Measurements from ENCODE around the gene EXOC4.

Gene EXOC4

GRCh38 chr7:133706016-133706415 lies 453.1 kb downstream of the EXOC4 start:
- DNase-seq (ENCODE audit: low read depth) = no peak

GRCh38 chr7:133709036-133709880 lies 456.4 kb downstream of the EXOC4 start:
- DNase-seq (ENCODE audit: low read depth) = no peak

DNA sequence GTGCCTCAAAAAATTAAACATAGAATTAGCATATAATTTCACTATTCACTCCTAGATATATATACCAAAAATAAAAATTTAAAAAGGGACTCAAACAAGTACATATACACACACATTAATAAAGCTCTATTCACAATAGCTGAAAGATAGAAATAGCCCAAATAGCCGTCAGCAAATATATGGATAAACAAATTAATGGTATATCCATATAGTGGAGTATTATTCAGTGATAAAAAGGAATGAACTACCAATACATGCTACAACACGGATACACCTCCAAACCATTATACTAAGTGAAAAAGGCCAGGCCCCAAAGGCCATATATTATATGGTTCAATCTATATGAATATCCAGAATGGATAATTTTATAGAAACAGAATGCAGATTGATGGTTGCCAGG lies 459.7 kb downstream of the EXOC4 start:
- no peak for DNase-seq (ENCODE audit: low read depth)

GRCh38 chr7:133714654-133715053 lies 461.8 kb downstream of the EXOC4 start:
- no peak for DNase-seq (ENCODE audit: low read depth)

DNA sequence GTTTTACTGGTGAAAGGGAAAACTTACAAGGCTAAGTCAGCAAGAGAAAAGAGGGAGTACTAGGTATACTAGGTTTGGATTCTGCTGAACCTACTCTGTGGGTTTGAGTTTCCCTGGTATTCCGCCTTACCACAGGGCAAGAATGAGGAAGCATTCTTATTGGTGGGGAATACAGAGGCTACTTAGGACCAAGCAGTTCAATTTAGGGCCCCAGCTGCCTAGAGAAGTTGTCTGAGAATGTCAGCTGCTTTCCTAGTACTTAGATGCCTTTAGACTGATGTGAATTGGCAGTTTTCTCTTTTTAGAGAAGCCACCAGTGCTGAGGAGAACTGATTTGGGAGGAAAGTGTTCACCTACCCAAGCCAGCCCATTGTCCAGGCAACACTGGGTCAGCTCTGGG lies 465.3 kb downstream of the EXOC4 start:
- DNase-seq (ENCODE audit: low read depth) = no peak

DNA sequence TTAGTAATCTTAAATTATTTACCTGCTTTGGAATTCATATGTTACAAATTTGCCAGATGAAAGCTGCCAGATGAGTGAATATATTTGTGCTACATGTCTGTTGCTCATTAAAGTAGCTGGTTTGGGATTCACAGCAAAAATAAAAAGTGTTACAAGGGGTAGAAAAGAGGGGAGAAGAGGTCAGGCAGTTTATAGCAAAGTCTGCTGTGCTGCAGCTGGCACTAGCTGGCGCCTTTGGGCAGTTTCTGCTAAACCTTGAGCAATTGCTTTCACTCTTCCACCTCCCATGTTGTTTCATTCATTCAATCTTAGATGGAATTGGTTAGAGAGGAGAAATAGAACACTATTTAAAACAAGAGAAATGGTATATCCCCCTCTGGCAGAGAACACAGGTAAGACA lies 470.2 kb downstream of the EXOC4 start:
- DNase-seq (ENCODE audit: low read depth) = no peak

- no peak for DNase-seq (ENCODE audit: low read depth)
Observed at GRCh38 chr7:133724148-133724547, 471.3 kb downstream of the EXOC4 start.

DNA sequence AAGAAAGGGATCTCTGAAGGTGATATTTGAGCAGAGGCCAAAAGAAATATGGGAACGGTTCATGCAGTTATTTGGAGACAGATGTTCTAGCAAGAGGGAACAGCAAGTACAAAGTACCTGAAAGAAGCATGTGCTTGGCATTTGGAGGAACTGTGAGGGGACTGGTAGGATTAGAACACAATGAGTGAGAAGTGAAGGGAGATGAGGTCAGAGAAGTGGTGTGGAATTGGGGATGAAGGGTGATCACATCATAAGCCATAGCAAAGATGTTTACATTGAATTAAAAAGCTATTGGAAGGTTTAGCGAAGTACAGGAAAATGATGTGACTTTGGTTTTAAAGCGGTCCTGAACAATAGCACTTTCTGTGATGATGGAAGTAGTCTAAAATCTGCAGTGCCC lies 471.8 kb downstream of the EXOC4 start:
- DNase-seq (ENCODE audit: low read depth) = no peak

DNA sequence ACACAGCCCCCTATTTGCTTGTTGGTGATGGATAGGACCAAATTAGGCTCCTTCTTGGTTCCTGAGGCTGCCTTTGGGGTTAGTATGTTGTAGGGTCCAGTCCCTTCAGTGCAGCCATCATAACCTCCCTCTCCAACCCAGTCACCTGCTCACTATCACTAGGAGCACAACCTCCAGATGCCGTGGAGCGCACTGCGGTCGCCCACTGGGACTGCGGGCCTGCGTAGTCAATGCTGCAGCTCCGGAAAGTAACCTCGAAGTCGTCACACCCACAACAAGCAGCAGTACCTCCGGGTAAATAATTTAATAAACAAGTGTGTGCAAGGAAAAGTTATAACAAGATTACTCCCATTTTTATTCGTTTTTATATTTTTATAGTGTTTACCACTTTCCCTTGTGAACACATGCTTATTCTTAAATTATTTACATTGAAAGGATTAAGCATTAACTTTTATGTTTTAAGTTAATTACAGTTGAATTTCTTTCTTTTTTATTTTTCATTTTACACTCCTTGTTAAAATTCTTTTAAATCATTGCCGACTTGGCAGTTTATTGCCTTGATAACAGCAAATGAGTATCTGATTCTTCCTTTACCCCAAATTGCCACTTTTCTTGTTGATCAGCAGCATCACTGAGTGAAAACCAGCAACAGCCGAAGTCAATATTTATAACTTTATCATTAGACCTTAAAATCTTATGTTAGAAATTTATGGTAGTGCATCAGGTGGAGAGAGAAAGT lies 474.8 kb downstream of the EXOC4 start:
- DNase-seq (ENCODE audit: low read depth) = no peak

DNA sequence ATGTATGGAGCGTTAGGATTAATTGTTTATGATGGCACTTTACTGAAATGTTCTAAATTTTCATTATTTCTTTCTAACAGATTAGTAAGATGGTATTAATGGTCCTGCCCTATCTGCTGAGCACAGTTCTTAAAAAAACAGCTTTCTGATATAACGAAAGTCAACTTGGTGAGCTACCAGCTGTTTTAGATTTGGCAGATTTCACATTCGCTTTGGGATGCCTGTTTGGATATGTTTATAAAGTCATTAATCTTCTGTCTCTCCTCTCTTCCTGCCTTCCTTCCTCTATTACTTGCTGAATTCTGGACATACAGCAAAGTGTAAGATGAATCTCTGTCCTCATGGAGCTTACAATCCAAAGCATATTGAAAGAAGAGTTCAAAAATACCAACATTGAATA lies 477.5 kb downstream of the EXOC4 start:
- no peak for DNase-seq (ENCODE audit: low read depth)

DNA sequence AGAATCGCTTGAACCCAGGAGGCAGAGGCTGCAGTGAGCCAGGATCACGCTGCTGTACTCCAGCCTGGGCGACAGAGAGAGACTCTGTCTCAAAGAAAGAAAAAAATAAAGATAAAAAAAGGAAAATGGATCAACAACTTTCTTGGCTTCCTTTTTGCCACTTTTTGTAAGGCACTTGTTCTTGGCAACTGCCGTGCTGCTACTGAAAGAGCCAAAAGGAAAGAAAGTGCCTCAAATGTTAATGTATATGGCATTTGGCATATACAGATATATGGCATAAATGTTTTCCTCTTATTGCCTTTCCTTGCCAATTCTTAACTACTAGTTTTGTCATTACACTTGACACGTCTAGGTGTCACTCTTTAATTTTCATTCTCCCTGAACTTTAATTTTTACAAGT lies 480.5 kb downstream of the EXOC4 start:
- DNase-seq (ENCODE audit: low read depth) = no peak

DNA sequence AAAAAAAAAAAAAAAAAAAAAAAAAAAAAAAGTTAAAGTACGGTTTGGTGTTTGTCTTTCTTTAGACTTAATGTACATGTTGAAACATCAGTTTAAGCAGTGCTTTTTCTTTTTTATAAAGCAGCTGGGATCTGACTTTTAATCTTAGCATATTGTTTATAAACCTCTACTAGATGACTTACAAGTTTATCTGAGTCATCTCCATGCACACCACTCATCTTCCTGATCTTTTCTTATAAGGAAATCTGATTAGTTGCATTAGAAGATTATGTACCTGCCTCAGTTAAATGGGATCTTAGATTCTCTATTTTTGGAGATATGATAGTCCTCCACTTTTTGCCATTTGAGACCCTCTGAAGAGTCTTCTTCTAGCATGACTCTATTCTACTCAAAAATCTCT lies 482.3 kb downstream of the EXOC4 start:
- DNase-seq (ENCODE audit: low read depth) = peak; percentile 71

DNA sequence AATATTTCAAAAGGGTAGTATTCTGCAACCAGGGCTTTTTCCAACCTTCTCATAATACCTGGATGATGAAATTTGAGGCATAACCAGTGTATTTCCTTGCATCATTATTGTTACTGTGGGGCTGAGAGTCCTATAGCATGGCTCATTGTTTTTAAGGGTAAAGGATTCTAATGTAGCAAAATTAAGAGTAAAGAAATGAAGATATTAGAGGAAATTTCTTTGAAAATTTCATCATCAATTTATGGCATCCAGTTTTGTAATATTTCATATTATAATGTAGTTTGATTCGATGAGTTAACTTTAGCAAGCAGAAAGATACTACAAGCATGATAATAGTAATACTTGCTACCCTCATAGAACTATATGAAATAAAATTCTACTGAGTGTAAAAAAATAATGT lies 486.9 kb downstream of the EXOC4 start:
- no peak for DNase-seq (ENCODE audit: low read depth)

DNA sequence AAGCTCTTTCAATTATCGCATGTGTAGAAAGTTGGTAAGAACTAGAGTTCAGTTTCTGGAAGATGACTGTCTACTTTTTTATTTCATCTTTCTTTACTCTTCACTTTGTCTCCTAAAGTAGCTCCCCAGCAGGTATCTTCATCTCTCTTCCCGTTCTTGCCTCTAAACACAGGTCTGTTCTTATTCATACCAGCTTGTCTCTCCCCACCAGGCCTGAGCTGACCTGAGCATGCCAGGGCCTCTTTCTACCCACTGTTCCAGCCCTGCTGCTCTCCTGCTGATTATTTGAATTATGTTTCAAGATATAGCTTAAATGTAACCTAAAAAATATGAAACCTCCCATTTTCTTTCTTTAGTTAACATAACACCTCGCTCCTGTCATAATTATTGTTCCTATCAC lies 488.2 kb downstream of the EXOC4 start:
- DNase-seq (ENCODE audit: low read depth) = no peak

GRCh38 chr7:133741703-133742102 lies 488.8 kb downstream of the EXOC4 start:
- DNase-seq (ENCODE audit: low read depth) = no peak

DNA sequence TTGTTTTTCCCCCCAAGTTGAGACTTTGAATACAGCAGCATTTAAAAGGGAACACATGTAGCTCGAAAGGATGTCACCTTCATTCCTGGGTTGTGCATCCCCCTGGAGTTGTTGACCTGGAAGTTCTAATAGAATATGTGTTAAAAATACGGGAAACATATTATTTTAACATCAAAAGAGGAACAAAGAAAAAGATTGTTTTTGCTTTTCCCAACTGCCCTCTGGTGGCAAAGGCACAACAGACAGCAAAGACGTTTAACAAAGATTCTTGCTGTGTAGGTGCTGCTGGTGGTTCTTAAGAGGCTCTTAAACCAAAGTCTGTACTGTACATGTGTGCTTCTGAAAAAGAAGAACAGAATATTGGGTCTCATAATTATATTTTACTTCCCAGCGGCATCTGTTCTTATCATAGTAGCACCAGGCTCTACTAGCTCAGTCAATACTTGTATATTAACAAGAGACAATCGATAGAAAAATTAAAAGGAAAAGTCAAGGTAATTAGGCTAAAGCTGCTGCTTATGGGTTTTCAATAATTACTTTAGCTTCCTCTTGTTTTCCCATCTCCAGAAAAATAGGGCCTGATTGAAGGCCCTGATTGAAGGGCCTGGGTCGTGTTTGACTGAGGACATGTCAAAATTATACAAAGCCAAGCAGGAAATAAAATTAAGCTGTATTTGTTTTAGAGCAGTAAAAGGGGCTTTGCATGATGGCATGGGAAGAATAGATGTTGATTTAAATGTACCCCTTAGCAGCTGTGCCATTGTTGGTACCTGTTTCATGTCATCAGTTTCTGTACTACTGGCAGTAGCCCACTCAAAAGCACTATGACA lies 490.0 kb downstream of the EXOC4 start:
- DNase-seq (ENCODE audit: low read depth) = peak; percentile 38

GRCh38 chr7:133744451-133744850 lies 491.6 kb downstream of the EXOC4 start:
- DNase-seq (ENCODE audit: low read depth) = no peak

GRCh38 chr7:133746305-133746704 lies 493.4 kb downstream of the EXOC4 start:
- DNase-seq (ENCODE audit: low read depth) = no peak

DNA sequence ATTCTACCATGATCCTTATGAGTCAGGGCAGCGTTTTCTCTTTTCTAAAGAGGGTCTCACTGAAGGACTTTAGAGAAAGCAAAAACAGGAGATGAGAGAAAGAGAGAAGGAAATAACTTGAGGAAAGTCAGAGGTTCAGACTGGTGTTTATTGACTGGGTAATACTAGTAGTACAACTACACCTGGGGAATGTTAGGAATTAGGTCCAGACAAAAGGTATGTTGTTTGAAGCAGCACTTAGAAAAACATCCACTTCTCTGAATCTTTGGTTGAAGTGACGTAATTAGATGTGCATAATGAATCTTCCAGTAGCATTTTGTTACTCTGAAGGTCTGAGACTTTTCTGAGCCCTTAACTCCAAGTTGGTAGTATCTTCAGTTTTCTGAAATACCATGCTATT lies 494.0 kb downstream of the EXOC4 start:
- DNase-seq (ENCODE audit: low read depth) = no peak

DNA sequence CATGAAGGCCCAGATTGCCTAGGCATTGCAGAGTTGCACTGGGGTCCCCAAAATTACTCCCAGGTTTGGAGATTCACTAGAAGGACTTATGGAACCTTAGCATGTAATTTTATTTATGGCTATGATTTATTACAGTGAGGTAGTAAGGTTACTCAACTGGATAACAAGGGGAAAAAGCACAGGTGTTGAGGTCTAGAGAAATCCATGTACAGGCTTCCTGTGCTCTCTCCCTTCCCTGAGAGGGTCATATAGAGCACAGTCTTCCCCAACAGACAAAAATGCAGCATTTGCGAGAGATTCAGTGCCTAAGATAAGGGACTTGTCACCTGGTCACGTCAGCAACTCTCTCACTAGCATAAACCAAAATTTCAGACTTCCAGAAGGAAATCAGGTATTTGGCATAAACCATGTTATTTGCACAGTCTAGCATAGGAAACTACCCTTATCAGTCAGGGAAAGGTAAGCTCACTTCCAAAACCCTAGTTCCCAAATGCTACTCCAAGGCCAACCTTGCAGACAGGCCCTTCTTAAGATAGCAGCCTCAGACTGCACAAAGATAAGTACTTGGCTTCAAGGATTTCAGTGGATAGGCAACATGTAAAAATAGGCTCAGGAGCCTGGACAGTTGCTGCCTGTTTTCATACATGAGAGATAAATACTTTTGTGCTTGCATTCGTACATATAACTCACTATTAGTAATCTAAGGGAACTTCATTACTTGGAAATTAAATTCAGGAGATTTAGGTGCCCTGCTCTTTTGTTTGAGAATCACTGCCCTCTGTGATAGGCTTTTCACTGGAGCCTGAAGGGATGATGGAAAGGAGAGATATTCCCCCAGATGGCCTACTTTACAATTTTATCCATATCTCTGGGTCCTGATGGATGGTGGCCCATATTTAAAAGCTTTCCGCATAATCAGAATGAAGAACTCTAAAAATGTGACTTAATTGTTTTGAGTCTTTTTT lies 495.8 kb downstream of the EXOC4 start:
- DNase-seq (ENCODE audit: low read depth) = no peak

GRCh38 chr7:133750287-133750686 lies 497.4 kb downstream of the EXOC4 start:
- no peak for DNase-seq (ENCODE audit: low read depth)
